ENCODE results near the gene DAB1. TPM values are rescaled to one million over a fixed set of nuclear protein-coding genes. Genes with fewer than 3 reads are reported as not detected.

DAB1 gene
- total and polyA plus RNA-seq, 2 of the 8 experiments (the other 6 are each of a cell fraction or from before 2014, with no cell fraction given): 4.4 to 11.8 TPM

DNA sequence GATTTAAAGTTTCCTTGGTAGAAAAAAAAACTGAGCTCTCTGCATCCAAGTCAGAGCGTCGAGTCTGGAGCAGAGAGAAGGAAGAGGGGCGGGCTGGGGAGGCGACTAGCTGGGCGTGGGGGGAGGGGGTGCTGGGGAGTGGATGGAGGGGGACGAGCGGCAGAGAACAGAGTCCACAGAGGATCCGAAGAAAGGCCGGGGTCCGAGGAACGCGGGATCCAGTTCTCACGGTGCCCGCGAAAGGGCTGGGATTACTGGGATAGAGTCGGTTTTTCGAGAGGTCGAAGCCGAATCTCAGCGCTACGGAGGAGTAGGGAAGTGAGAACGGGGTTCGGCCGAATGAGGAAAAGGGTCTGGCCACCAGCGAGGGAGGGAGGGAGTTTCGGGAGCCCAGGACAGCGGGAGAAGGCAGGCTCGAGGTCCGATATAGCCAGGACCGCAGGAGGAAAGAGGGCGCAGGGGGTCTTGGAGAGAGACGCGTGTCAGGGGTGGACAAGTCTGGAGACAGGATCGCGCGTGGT is 665 bp downstream of the DAB1 start (continued):
- TF ChIP-seq, protein P1, sequence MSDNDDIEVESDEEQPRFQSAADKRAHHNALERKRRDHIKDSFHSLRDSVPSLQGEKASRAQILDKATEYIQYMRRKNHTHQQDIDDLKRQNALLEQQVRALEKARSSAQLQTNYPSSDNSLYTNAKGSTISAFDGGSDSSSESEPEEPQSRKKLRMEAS (IDR thresholded peaks at IDR 0.05): peak; percentile 37; the same call in 1 of the 2 replicates

Data from H1 (cell line).